ENCODE measurements around the gene MCRIP1.

- TF ChIP-seq FOXA1 (IDR thresholded peaks at IDR 0.05) (no peak), SP1 (IDR thresholded peaks at IDR 0.05) (no peak)
These were observed 6.2 kb upstream of the MCRIP1 start for GRCh38 chr17:81839301-81839700.
